Endothelial cell of umbilical vein (primary cell): ENCODE measurements around the gene YAP1. TPM values are rescaled to one million over a fixed set of nuclear protein-coding genes. Genes with fewer than 3 reads are reported as not detected.
A peak's percentile ranks its signal among the peaks of the same experiment; 100 is the strongest.

Source experiments
- BruUV-seq: library from RNA; stranded (reverse); fragments of 400-500 nt; replicated peaks from 2 replicates; lab custom pipeline; 2021; lab: Mats Ljungman, UMichigan
- CTCF ChIA-PET: fragments of 300-600, 350-600 bp; sonication (Branson Sonifier 250); formaldehyde crosslinking; loops from one replicate; lab custom pipeline; 2021; ENCODE audit warnings: antibody characterized with exemption, inconsistent platforms; lab: Charles Lee
- POLR2A ChIA-PET: fragments of 300-600, 350-600 bp; sonication (Branson Sonifier 250); formaldehyde crosslinking; loops from one replicate; lab custom pipeline; 2021; ENCODE audit warnings: antibody characterized with exemption, inconsistent platforms; lab: Charles Lee
- DNase-seq: peaks from one replicate; pipeline ENCODE4 v3.0.0-alpha.2; 2011; ENCODE audit warnings: low read depth, low spot score
- FAIRE-seq: peaks from 2 replicates; lab custom pipeline; 2011; peaks lifted over from hg19 to GRCh38; lab: Jason Lieb, UNC
- H2AFZ ChIP-seq: 2 replicates; pipeline ENCODE4 v1.6.0; 2012; ENCODE audit warnings: low read depth, low read length, control low read depth, inconsistent platforms
- H3K27ac ChIP-seq: 2 replicates; pipeline ENCODE4 v1.5.1; 2011; ENCODE audit warnings: low read depth, mild to moderate bottlenecking, control low read depth, low read length, moderate library complexity; ENCODE audit not compliant: insufficient read depth
- H3K27me3 ChIP-seq, 2 experiments: 2 replicates each; pipeline versions ENCODE4 v1.6.0 to v1.6.1; 2011; ENCODE audit warnings: low read length in 2 of 2, mixed read lengths in 1 of 2; ENCODE audit not compliant: control insufficient read depth in 2 of 2, insufficient read depth in 2 of 2
- H3K36me3 ChIP-seq, 2 experiments: 2 replicates in 1 of 2; 3 replicates in 1 of 2; pipeline ENCODE4 v1.5.1; 2011; ENCODE audit warnings: low read length in 2 of 2, mild to moderate bottlenecking in 1 of 2, moderate library complexity in 1 of 2; ENCODE audit not compliant: control insufficient read depth in 2 of 2, insufficient read depth in 2 of 2; ENCODE audit errors: extremely low read depth in 1 of 2
- H3K4me1 ChIP-seq: 3 replicates; pipeline ENCODE4 v1.5.1; 2011; ENCODE audit warnings: mild to moderate bottlenecking, low read length; ENCODE audit not compliant: control insufficient read depth, insufficient read depth; ENCODE audit errors: extremely low read depth
- H3K4me2 ChIP-seq: 2 replicates; pipeline ENCODE4 v1.6.1; 2011; ENCODE audit warnings: low read length, control low read depth, mixed read lengths; ENCODE audit not compliant: insufficient read depth
- H3K4me3 ChIP-seq, 3 experiments: fragments of 200-600 bp in 1 of 3; sonication (generic), shearing (Covaris generic) in 1 of 3; replicated peaks in 1 of 3; 2 replicates each; pipeline ENCODE4 v1.5.1; 2011 to 2016; ENCODE audit warnings: control low read depth in 3 of 3, low read length in 3 of 3, mild to moderate bottlenecking in 2 of 3, inconsistent platforms in 1 of 3, low read depth in 1 of 3, moderate library complexity in 1 of 3; ENCODE audit not compliant: insufficient read depth in 1 of 3
- H3K79me2 ChIP-seq: 2 replicates; pipeline ENCODE4 v1.6.0; 2012; ENCODE audit warnings: low read length, inconsistent platforms; ENCODE audit not compliant: control insufficient read depth, insufficient read depth
- H3K9ac ChIP-seq: replicated peaks from 2 replicates; pipeline ENCODE3; 2011; ENCODE audit warnings: low read length, control low read depth; ENCODE audit not compliant: insufficient read depth; ENCODE audit errors: extremely low read depth
- H3K9me1 ChIP-seq: replicated peaks from 3 replicates; pipeline ENCODE4 v1.6.0; 2011; ENCODE audit warnings: mild to moderate bottlenecking, low read length; ENCODE audit not compliant: control insufficient read depth, insufficient read depth; ENCODE audit errors: extremely low read depth
- H3K9me3 ChIP-seq: replicated peaks from 2 replicates; pipeline ENCODE4 v1.5.1; 2012; ENCODE audit warnings: low read length, inconsistent platforms; ENCODE audit not compliant: control insufficient read depth, insufficient read depth
- H4K20me1 ChIP-seq: replicated peaks from 2 replicates; pipeline ENCODE3; 2011; ENCODE audit warnings: mild to moderate bottlenecking, low read length; ENCODE audit not compliant: control insufficient read depth, insufficient read depth; ENCODE audit errors: extremely low read depth
- CTCF ChIP-seq, 2 donors: IDR thresholded peaks; 1 replicate in 1 of 2; 2 replicates in 1 of 2; pipeline ENCODE4 v1.5.1; 2011; ENCODE audit warnings: low read length in 2 of 2, mild to moderate bottlenecking in 2 of 2, moderate library complexity in 2 of 2, control low read depth in 1 of 2, inconsistent platforms in 1 of 2, low read depth in 1 of 2; ENCODE audit not compliant: insufficient read depth in 1 of 2; ENCODE audit errors: extremely low read depth in 1 of 2
- MYC ChIP-seq: IDR thresholded peaks from one replicate; pipeline ENCODE4 v1.6.1; 2011; ENCODE audit warnings: mild to moderate bottlenecking, low read depth, low read length
- dilution Hi-C: fragments of 300-500 bp; cut with MboI; formaldehyde crosslinking; loops from one replicate; pipeline ENCODE4 v1.15.0; 2019; ENCODE audit warnings: low sequenced_read_pairs; ENCODE audit not compliant: extremely low pct_ligation_motif_present
- intact Hi-C: fragments of 100-400 bp; cut with micrococcal nuclease; formaldehyde crosslinking; loops from one replicate; pipeline ENCODE4 v1.10.0; 2022
- polyA plus RNA-seq, 4 experiments: library from polyadenylated mRNA; depleted of rRNA in 3 of 4; stranded (reverse) in 3 of 4; unstranded in 1 of 4; fragments of >200 nt; gene quantifications; 2 replicates each; pipeline versions ENCODE4 v1.2.1 to v1.2.3, GENCODE V29; 2011 to 2012; ENCODE audit warnings: missing spikeins in 1 of 4
- total RNA-seq: library from RNA; stranded (reverse); gene quantifications from 2 replicates; pipeline ENCODE4 v1.2.3, GENCODE V29; 2021

Gene YAP1
- total and polyA plus RNA-seq, 2 donors (not counting 3 experiments of a cell fraction or from before 2014, with no cell fraction given): 32.6 to 48.9 TPM

GRCh38 chr11:102268083-102268984, 158.1 kb downstream of the YAP1 start:
- H3K36me3 ChIP-seq: no peaks in the 10 kb centered on the region
- H3K79me2 ChIP-seq: no peaks in the 10 kb centered on the region
- no peak overlapping the region for H3K9ac ChIP-seq
- no peaks in the 10 kb centered on the region for H4K20me1 ChIP-seq
- peaks cover 11 to 20% of the 10 kb centered on the region in 2 experiments for H3K27me3 ChIP-seq
- intact Hi-C loops (loop anchor here (2.0 to 10.0 kb wide), 3 partner anchors 42 to 404 kb away; partner anchors contain the start of gene YAP1), dilution Hi-C loops (no loop called here)
- TF ChIP-seq MYC (no peak), CTCF (IDR thresholded peaks at IDR 0.05; ENCODE audit: extremely low read depth in 1 of 2, insufficient read depth in 1 of 2, low read depth in 1 of 2, low read length in 2 of 2) (peak in 1 of 2 donors; percentile 30)
- peak overlapping the region; percentile 21 for H2AFZ ChIP-seq
- H3K9me3 ChIP-seq: no peaks in the 10 kb centered on the region
- H3K4me1 ChIP-seq: peaks cover 6% of the 10 kb centered on the region
- H3K27ac ChIP-seq: no peak overlapping the region
- ChIA-PET POLR2A (interaction anchor here (0.8 kb wide), 1 partner anchor 207 kb away, joined by 5 read pairs; no protein-coding TSS in a partner anchor), CTCF (interaction anchor here (0.6 to 1.6 kb wide), 10 partner anchors 8 to 398 kb away, joined by 3 to 6 read pairs (median 4); no protein-coding TSS in a partner anchor)
- FAIRE-seq (no peak), DNase-seq (peak; percentile 51)
- H3K9me1 ChIP-seq: no peaks in the 10 kb centered on the region
- peak overlapping the region; percentile 77 for H3K4me2 ChIP-seq
- peak overlapping the region; percentile 5 to 41 (median 7) for H3K4me3 ChIP-seq
- BruUV-seq: no TSS peak
